Measurements from ENCODE around the gene TBC1D24.

The TBC1D24 gene

GRCh38 chr16:2517954-2518605 lies 43.2 kb downstream of the TBC1D24 start:
- no peak overlapping the region for H3K4me3 ChIP-seq (ENCODE audit: low read depth, low read length)
- DNase-seq (ENCODE audit: low read depth, low spot score): no peak
- TF ChIP-seq, protein P1, sequence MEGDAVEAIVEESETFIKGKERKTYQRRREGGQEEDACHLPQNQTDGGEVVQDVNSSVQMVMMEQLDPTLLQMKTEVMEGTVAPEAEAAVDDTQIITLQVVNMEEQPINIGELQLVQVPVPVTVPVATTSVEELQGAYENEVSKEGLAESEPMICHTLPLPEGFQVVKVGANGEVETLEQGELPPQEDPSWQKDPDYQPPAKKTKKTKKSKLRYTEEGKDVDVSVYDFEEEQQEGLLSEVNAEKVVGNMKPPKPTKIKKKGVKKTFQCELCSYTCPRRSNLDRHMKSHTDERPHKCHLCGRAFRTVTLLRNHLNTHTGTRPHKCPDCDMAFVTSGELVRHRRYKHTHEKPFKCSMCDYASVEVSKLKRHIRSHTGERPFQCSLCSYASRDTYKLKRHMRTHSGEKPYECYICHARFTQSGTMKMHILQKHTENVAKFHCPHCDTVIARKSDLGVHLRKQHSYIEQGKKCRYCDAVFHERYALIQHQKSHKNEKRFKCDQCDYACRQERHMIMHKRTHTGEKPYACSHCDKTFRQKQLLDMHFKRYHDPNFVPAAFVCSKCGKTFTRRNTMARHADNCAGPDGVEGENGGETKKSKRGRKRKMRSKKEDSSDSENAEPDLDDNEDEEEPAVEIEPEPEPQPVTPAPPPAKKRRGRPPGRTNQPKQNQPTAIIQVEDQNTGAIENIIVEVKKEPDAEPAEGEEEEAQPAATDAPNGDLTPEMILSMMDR (IDR thresholded peaks at IDR 0.05; ENCODE audit: low read depth, low read length): no peak
- in situ Hi-C loops (cut with HindIII; ENCODE audit: low sequenced_read_pairs): no loop called here

DNA sequence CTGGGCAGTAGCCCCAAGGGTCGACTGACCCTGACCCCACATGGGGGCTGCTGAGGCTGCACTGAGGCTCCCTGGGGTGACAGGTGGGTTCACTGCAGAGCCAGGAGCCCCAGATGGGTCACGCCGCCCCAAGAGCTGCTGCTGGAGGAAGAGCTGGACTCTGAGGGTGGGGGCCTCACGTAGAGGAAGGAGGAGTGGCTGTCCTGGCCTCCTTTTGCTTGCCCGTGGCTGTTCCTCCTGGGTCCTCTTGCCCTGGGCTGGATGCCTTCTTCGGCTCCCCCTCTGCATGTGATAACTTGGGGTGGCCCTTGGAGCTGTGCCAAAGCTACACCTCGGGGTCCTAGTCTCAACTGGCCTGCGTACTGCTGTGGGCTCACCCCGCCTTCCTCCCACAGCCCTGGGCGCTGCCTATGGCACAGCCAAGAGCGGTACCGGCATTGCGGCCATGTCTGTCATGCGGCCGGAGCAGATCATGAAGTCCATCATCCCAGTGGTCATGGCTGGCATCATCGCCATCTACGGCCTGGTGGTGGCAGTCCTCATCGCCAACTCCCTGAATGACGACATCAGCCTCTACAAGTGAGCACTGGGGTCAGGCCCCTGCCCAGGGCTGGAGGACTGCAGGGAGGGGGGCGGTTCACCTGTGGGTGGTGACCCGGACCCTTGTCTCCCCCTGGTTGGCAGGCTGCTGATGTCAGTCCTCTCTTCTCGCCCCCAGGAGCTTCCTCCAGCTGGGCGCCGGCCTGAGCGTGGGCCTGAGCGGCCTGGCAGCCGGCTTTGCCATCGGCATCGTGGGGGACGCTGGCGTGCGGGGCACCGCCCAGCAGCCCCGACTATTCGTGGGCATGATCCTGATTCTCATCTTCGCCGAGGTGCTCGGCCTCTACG lies 44.1 kb downstream of the TBC1D24 start:
- in situ Hi-C loops (cut with HindIII; ENCODE audit: low sequenced_read_pairs): no loop called here
- H3K4me3 ChIP-seq (ENCODE audit: low read depth, low read length): no peak overlapping the region

GRCh38 chr16:2519711-2520080 lies 44.8 kb downstream of the TBC1D24 start:
- in situ Hi-C loops (cut with HindIII; ENCODE audit: low sequenced_read_pairs): no loop called here
- TF ChIP-seq, protein P1 (IDR thresholded peaks at IDR 0.05; ENCODE audit: low read depth, low read length): no peak
- no peak overlapping the region for H3K4me3 ChIP-seq (ENCODE audit: low read depth, low read length)
- DNase-seq (ENCODE audit: low read depth, low spot score): no peak

More for the DNA sequence above, 44.1 kb downstream of the TBC1D24 start:
- DNase-seq (ENCODE audit: low read depth, low spot score): no peak
- TF ChIP-seq, protein P1 (IDR thresholded peaks at IDR 0.05; ENCODE audit: low read depth, low read length): no peak

DNA sequence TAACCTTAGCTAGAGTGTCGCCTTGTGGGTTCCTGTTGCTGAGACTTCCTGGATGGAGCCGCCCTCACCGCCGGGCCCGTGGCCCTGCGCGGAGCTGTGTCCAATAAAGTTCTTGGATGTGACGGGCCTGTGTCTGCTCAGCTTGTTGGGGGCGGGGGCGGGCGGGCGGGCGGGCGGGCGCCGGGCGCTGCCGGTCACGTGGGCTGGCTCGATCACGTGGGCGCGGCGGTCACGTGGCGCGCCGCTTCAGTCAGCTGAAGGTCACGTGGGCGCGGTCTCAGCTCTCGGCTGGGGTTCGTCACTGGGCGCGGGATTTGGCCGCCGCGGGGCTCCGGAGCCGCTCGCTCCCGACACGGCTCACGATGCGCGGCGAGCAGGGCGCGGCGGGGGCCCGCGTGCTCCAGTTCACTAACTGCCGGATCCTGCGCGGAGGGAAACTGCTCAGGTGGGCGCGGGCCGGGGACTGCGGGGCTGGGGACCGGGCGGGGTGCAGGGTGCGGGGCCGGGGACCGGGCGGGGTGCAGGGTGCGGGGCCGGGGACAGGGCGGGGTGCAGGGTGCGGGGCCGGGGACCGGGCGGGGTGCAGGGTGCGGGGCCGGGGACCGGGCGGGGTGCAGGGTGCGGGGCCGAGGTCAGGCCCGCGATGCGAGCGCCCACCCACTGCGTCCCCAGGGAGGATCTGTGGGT lies 45.3 kb downstream of the TBC1D24 start, which contains the start of gene AMDHD2:
TSS of gene AMDHD2 (plus strand) at position 275 of the 687 bp plus-strand sequence. CDS start at position 363, 88 bp downstream.
- TF ChIP-seq, protein P1 (IDR thresholded peaks at IDR 0.05; ENCODE audit: low read depth, low read length): no peak
- H3K4me3 ChIP-seq (ENCODE audit: low read depth, low read length): peak within 1 kb of the TSS; percentile 68
- peak; percentile 87 for DNase-seq (ENCODE audit: low read depth, low spot score)
- in situ Hi-C loops (cut with HindIII; ENCODE audit: low sequenced_read_pairs): no loop called here

GRCh38 chr16:2520784-2521531 lies 46.0 kb downstream of the TBC1D24 start:
- in situ Hi-C loops (cut with HindIII; ENCODE audit: low sequenced_read_pairs): no loop called here
- TF ChIP-seq, protein P1 (IDR thresholded peaks at IDR 0.05; ENCODE audit: low read depth, low read length): no peak
- no peak for DNase-seq (ENCODE audit: low read depth, low spot score)
- H3K4me3 ChIP-seq (ENCODE audit: low read depth, low read length): peak overlapping the region; percentile 68

GRCh38 chr16:2523801-2524231 lies 48.9 kb downstream of the TBC1D24 start:
- TF ChIP-seq, protein P1 (IDR thresholded peaks at IDR 0.05; ENCODE audit: low read depth, low read length): no peak
- in situ Hi-C loops (cut with HindIII; ENCODE audit: low sequenced_read_pairs): no loop called here
- no peak overlapping the region for H3K4me3 ChIP-seq (ENCODE audit: low read depth, low read length)
- DNase-seq (ENCODE audit: low read depth, low spot score): no peak

All from astrocyte of the spinal cord (primary cell).